H1 (cell line): ENCODE results near the gene IL1RAPL1. TPM values are rescaled to one million over a fixed set of nuclear protein-coding genes. Genes with fewer than 3 reads are reported as not detected.

Experiments used
- CTCF ChIA-PET: fragments of 300-600 bp; sonication (Branson Sonifier 250); formaldehyde crosslinking; loops from one replicate; lab custom pipeline; 2021; ENCODE audit not compliant: partially characterized antibody; lab: Charles Lee
- POLR2A ChIA-PET: fragments of 300-600 bp; sonication (Branson Sonifier 250); formaldehyde crosslinking; loops from one replicate; lab custom pipeline; 2021; ENCODE audit warnings: inconsistent platforms; ENCODE audit not compliant: partially characterized antibody; lab: Charles Lee
- DNase-seq, 2 experiments: peaks; one replicate each; pipeline versions ENCODE4 v3.0.0 to v3.0.0-alpha.2; 2010 to 2022; ENCODE audit warnings: low spot score in 2 of 2, low read depth in 1 of 2, mixed read lengths in 1 of 2
- FAIRE-seq: peaks from 2 replicates; lab custom pipeline; 2011; peaks lifted over from hg19 to GRCh38; lab: Jason Lieb, UNC
- H2AFZ ChIP-seq: 2 replicates; pipeline ENCODE4 v1.8.1; 2012; ENCODE audit warnings: low read length, inconsistent platforms
- H2AK5ac ChIP-seq: 2 replicates; pipeline ENCODE4 v1.6.1; 2013; ENCODE audit warnings: low read depth, low read length
- H2BK120ac ChIP-seq: replicated peaks from 2 replicates; pipeline ENCODE3; 2013; ENCODE audit warnings: low read depth, low read length, inconsistent platforms
- H2BK12ac ChIP-seq: 2 replicates; pipeline ENCODE4 v1.6.1; 2013; ENCODE audit warnings: low read depth, low read length
- H2BK15ac ChIP-seq: 2 replicates; pipeline ENCODE4 v1.6.1; 2013; ENCODE audit warnings: low read length
- H2BK20ac ChIP-seq: 2 replicates; pipeline ENCODE4 v1.6.1; 2013; ENCODE audit warnings: low read length
- H2BK5ac ChIP-seq: 2 replicates; pipeline ENCODE4 v1.6.1; 2013; ENCODE audit warnings: low read depth, low read length
- H3K14ac ChIP-seq: 2 replicates; pipeline ENCODE4 v1.6.1; 2013; ENCODE audit warnings: inconsistent platforms; ENCODE audit not compliant: insufficient read length
- H3K18ac ChIP-seq: 2 replicates; pipeline ENCODE4 v1.6.1; 2013; ENCODE audit warnings: low read length; ENCODE audit errors: extremely low read depth
- H3K23ac ChIP-seq: 2 replicates; pipeline ENCODE4 v1.6.1; 2013; ENCODE audit warnings: inconsistent platforms; ENCODE audit not compliant: insufficient read length
- H3K23me2 ChIP-seq: 2 replicates; pipeline ENCODE4 v1.6.1; 2013; ENCODE audit warnings: low read depth, low read length
- H3K27ac ChIP-seq: 2 replicates; pipeline ENCODE4 v1.6.1; 2011; ENCODE audit warnings: low read depth, low read length, inconsistent platforms
- H3K27me3 ChIP-seq, 4 experiments: replicated peaks in 1 of 4; 1 replicate in 1 of 4; 2 replicates in 3 of 4; pipeline versions ENCODE4 v1.6.1 to v1.8.1; 2011 to 2013; ENCODE audit warnings: low read length in 3 of 4, mild to moderate bottlenecking in 3 of 4, inconsistent platforms in 2 of 4, mixed read lengths in 2 of 4, moderate library complexity in 1 of 4; ENCODE audit not compliant: control insufficient read depth in 3 of 4, insufficient read depth in 3 of 4; ENCODE audit errors: extremely low read depth in 1 of 4
- H3K36me3 ChIP-seq, 4 experiments: 2 replicates each; pipeline versions ENCODE4 v1.6.1 to v1.8.1; 2011 to 2013; ENCODE audit warnings: mild to moderate bottlenecking in 4 of 4, low read length in 3 of 4, moderate library complexity in 2 of 4, control low read depth in 1 of 4, inconsistent platforms in 1 of 4; ENCODE audit not compliant: insufficient read depth in 4 of 4, control insufficient read depth in 2 of 4
- H3K4ac ChIP-seq: replicated peaks from 2 replicates; pipeline ENCODE3; 2013; ENCODE audit warnings: low read length, low read depth, mixed read lengths, inconsistent platforms; ENCODE audit not compliant: insufficient read length
- H3K4me1 ChIP-seq, 4 experiments: replicated peaks in 1 of 4; 1 replicate in 1 of 4; 2 replicates in 3 of 4; pipeline versions ENCODE4 v1.6.1 to v1.8.1; 2011 to 2013; ENCODE audit warnings: low read length in 3 of 4, inconsistent platforms in 2 of 4, mixed read lengths in 1 of 4; ENCODE audit not compliant: insufficient read depth in 4 of 4, control insufficient read depth in 3 of 4
- H3K4me2 ChIP-seq, 2 experiments: 2 replicates each; pipeline versions ENCODE4 v1.6.1 to v1.8.1; 2011 to 2013; ENCODE audit warnings: low read depth in 2 of 2, low read length in 2 of 2, control low read depth in 1 of 2, inconsistent platforms in 1 of 2, mild to moderate bottlenecking in 1 of 2; ENCODE audit not compliant: insufficient read depth in 1 of 2
- H3K4me3 ChIP-seq, 4 experiments: fragments of 200-600, 300-600 bp in 1 of 4; sonication (generic), shearing (Covaris generic), sonication (Bioruptor Twin) in 1 of 4; 2 replicates each; pipeline versions ENCODE4 v1.5.1 to v1.8.1; 2011 to 2016; ENCODE audit warnings: low read length in 4 of 4, low read depth in 3 of 4, control low read depth in 2 of 4, inconsistent platforms in 2 of 4, mild to moderate bottlenecking in 2 of 4, mixed read lengths in 1 of 4, moderate library complexity in 1 of 4; ENCODE audit not compliant: insufficient read depth in 2 of 4; ENCODE audit errors: extremely low read depth in 1 of 4
- H3K56ac ChIP-seq: replicated peaks from 2 replicates; pipeline ENCODE3; 2013; ENCODE audit warnings: low read depth, mild to moderate bottlenecking, mixed read lengths, low read length, inconsistent platforms; ENCODE audit not compliant: insufficient read length
- H3K79me1 ChIP-seq: 2 replicates; pipeline ENCODE4 v1.6.1; 2013; ENCODE audit warnings: low read depth, low read length, control low read depth
- H3K79me2 ChIP-seq, 2 experiments: 2 replicates each; pipeline versions ENCODE4 v1.6.1 to v1.8.1; 2012 to 2013; ENCODE audit warnings: low read length in 2 of 2, mild to moderate bottlenecking in 2 of 2, inconsistent platforms in 1 of 2; ENCODE audit not compliant: insufficient read depth in 2 of 2, control insufficient read depth in 1 of 2
- H3K9ac ChIP-seq, 4 experiments: replicated peaks in 1 of 4; 1 replicate in 1 of 4; 2 replicates in 3 of 4; pipeline versions ENCODE4 v1.6.1 to v1.8.1; 2011 to 2013; ENCODE audit warnings: low read depth in 3 of 4, low read length in 3 of 4, control low read depth in 2 of 4, mild to moderate bottlenecking in 2 of 4, moderate library complexity in 2 of 4, inconsistent platforms in 1 of 4; ENCODE audit errors: extremely low read depth in 1 of 4
- H3K9me3 ChIP-seq, 2 experiments: 2 replicates each; pipeline versions ENCODE4 v1.6.1 to v1.8.1; 2012 to 2013; ENCODE audit warnings: mild to moderate bottlenecking in 2 of 2, moderate library complexity in 2 of 2, control low read depth in 1 of 2, inconsistent platforms in 1 of 2, low read depth in 1 of 2, low read length in 1 of 2, mixed read lengths in 1 of 2; ENCODE audit not compliant: insufficient read depth in 2 of 2
- H4K20me1 ChIP-seq, 2 experiments: replicated peaks in 1 of 2; 2 replicates each; pipeline versions ENCODE3 to v1.8.1; 2011 to 2013; ENCODE audit warnings: inconsistent platforms in 2 of 2, low read length in 2 of 2, mild to moderate bottlenecking in 1 of 2; ENCODE audit not compliant: insufficient read depth in 2 of 2, control insufficient read depth in 1 of 2
- H4K5ac ChIP-seq: 2 replicates; pipeline ENCODE4 v1.6.1; 2013; ENCODE audit warnings: low read length, low read depth, mixed read lengths, inconsistent platforms; ENCODE audit not compliant: insufficient read length
- H4K8ac ChIP-seq: 2 replicates; pipeline ENCODE4 v1.8.0; 2013; ENCODE audit warnings: mild to moderate bottlenecking, moderate library complexity, low read length, inconsistent platforms; ENCODE audit not compliant: insufficient read depth; ENCODE audit errors: extremely low read depth
- H4K91ac ChIP-seq: replicated peaks from 2 replicates; pipeline ENCODE3; 2013; ENCODE audit warnings: low read length, mixed read lengths, inconsistent platforms; ENCODE audit not compliant: insufficient read length
- NRF1 ChIP-seq: IDR thresholded peaks from 2 replicates; pipeline ENCODE4 v1.6.1; 2011; ENCODE audit warnings: mild to moderate bottlenecking, low read depth, low read length, improper control_type of control experiment
- POU5F1 ChIP-seq: IDR thresholded peaks from 2 replicates; pipeline ENCODE4 v1.6.1; 2011; ENCODE audit warnings: low read depth, mild to moderate bottlenecking, low read length, moderate library complexity
- WGBS, 2 experiments: shearing (Covaris generic) in 1 of 2; methylation state at CpG; one replicate each; pipeline versions ENCODE4 v1.1.6 to v1.1.7; 2013 to 2015; ENCODE audit warnings: low lambda C conversion rate in 2 of 2, mixed read lengths in 2 of 2, inconsistent platforms in 1 of 2, low coverage in 1 of 2, missing lambda C conversion rate in 1 of 2; ENCODE audit not compliant: insufficient replicate concordance in 2 of 2, insufficient coverage in 1 of 2, insufficient read length in 1 of 2; ENCODE audit errors: extremely low coverage in 1 of 2, missing lambda C conversion rate in 1 of 2; 5-methylcytosine and 5-hydroxymethylcytosine counted together
- polyA plus RNA-seq, 7 experiments: library from polyadenylated mRNA; depleted of rRNA in 3 of 7; stranded (reverse) in 5 of 7; unstranded in 2 of 7; fragments of >200 nt in 5 of 7; fragments of 200-250 nt in 2 of 7; gene quantifications; 1 replicate in 5 of 7; 2 replicates in 1 of 7; 4 replicates in 1 of 7; pipeline versions ENCODE4 v1.2.1 to v1.2.3, GENCODE V29; 2011 to 2013; ENCODE audit warnings: missing spikeins in 2 of 7, mixed read lengths in 2 of 7
- total RNA-seq: library from RNA; stranded (reverse); fragmentation: NEBNext Ultra II Directional; extraction: Animal tissue kit (Norgen Biotek cat#: 25700); gene quantifications from 2 replicates; pipeline ENCODE4 v1.2.1, GENCODE V29; 2021

The IL1RAPL1 gene
- total and polyA plus RNA-seq, 2 of the 8 experiments (the other 6 are each of a cell fraction or from before 2014, with no cell fraction given), result 0.11 to 0.35 TPM

GRCh38 chrX:28920153-28920943, 333.1 kb downstream of the IL1RAPL1 start:
- 60% methylated on average over 5 of the region's 5 CpGs; no CpG with 5 or more reads in 1 of the 2 experiments for WGBS, 2 experiments

More at GRCh38 chrX:28920153-28920943, 333.1 kb downstream of the IL1RAPL1 start:
- DNase-seq (no peak), FAIRE-seq (peak; percentile 89)
- H3K9ac ChIP-seq, result no peak overlapping the region
- H3K36me3 ChIP-seq, result no peaks in the 10 kb centered on the region
- no peaks in the 10 kb centered on the region for H3K27me3 ChIP-seq
- H3K23me2 ChIP-seq, result no peaks in the 10 kb centered on the region
- peak; percentile 87 for TF ChIP-seq POU5F1
- TF ChIP-seq NRF1, result no peak
- H3K4me3 ChIP-seq, result no peak overlapping the region
- no peak overlapping the region for H3K27ac ChIP-seq
- no peak overlapping the region for H3K4ac ChIP-seq
- no peak overlapping the region for H4K8ac ChIP-seq
- no peak overlapping the region for H3K14ac ChIP-seq
- H4K5ac ChIP-seq, result no peak overlapping the region
- H3K9me3 ChIP-seq, result no peaks in the 10 kb centered on the region
- H3K79me2 ChIP-seq, result no peaks in the 10 kb centered on the region
- H2BK120ac ChIP-seq, result no peak overlapping the region
- no peak overlapping the region for H4K91ac ChIP-seq
- no peak overlapping the region for H2AK5ac ChIP-seq
- no peak overlapping the region for H3K23ac ChIP-seq
- no peak overlapping the region for H2BK15ac ChIP-seq
- H4K20me1 ChIP-seq, result no peaks in the 10 kb centered on the region
- ChIA-PET CTCF (no interaction called here), POLR2A (no interaction called here)
- 0 out of 4 replicates have a peak overlapping the region, but pooled peaks of 1 of the 2 experiments have one; percentile 26 for H3K4me2 ChIP-seq
- H3K79me1 ChIP-seq, result no peaks in the 10 kb centered on the region
- no peak overlapping the region for H3K18ac ChIP-seq
- H3K4me1 ChIP-seq, result peaks cover 0 to 4% (median 1%) of the 10 kb centered on the region in 4 experiments; a peak in 2 of 7 replicates
- H2BK5ac ChIP-seq, result no peak overlapping the region
- no peak overlapping the region for H3K56ac ChIP-seq
- H2BK20ac ChIP-seq, result no peak overlapping the region
- H2BK12ac ChIP-seq, result no peak overlapping the region
- no peak overlapping the region for H2AFZ ChIP-seq
